Measurements from ENCODE around the gene REEP6.

DNA sequence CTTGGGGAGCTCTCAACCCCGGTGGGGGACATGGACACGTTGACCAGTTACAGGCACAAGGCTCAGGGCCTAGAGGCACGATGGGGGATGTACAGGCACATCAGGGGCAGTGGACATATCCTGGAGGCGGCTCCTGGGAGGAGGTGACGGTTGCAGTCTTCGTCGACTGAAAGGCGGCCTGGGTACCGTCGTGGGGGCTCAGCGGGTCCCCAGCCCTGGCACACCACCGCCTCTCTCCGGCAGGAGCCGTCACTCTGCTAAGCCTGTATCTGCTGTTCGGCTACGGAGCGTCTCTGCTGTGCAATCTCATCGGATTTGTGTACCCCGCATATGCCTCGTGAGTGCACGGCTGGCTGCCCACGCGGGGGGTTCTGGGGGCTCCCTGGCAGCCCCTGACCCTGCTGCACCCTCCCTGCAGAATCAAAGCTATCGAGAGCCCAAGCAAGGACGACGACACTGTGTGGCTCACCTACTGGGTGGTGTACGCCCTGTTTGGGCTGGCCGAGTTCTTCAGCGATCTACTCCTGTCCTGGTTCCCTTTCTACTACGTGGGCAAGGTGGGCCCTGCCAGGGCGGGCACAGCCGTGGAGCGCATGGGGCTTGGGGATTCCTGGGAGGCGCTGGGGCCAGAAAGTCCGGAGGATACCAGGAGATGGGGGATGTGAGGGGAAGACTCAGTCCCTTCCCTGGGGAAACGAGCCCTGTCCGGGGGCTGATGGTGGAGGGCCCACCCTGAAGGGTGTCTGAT is 4.2 kb downstream of the REEP6 start:
- TF ChIP-seq, protein P1, sequence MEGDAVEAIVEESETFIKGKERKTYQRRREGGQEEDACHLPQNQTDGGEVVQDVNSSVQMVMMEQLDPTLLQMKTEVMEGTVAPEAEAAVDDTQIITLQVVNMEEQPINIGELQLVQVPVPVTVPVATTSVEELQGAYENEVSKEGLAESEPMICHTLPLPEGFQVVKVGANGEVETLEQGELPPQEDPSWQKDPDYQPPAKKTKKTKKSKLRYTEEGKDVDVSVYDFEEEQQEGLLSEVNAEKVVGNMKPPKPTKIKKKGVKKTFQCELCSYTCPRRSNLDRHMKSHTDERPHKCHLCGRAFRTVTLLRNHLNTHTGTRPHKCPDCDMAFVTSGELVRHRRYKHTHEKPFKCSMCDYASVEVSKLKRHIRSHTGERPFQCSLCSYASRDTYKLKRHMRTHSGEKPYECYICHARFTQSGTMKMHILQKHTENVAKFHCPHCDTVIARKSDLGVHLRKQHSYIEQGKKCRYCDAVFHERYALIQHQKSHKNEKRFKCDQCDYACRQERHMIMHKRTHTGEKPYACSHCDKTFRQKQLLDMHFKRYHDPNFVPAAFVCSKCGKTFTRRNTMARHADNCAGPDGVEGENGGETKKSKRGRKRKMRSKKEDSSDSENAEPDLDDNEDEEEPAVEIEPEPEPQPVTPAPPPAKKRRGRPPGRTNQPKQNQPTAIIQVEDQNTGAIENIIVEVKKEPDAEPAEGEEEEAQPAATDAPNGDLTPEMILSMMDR (IDR thresholded peaks at IDR 0.05): no peak
- TF ChIP-seq POLR2A (IDR thresholded peaks at IDR 0.05) (no peak), EP300 (IDR thresholded peaks at IDR 0.05) (no peak)
